T-helper 1 cell (primary cell): Measurements from ENCODE around the gene HOXB4.

Experiments used
- DNase-seq, 5 donors: peaks; one replicate each; pipeline ENCODE4 v3.0.0-alpha.2; 2012 to 2020
- total RNA-seq, 4 donors: gene quantifications; one replicate each; lab custom pipeline; 2026; lab: John Stamatoyannopoulos, UW

The HOXB4 gene
- 1.9 to 4.6 (median 3.3) reads per million in 4 donors for total RNA-seq

GRCh38 chr17:48577946-48578615, at the start of gene HOXB4:
TSS of gene HOXB4 (minus strand) at chr17:48578350. CDS start at chr17:48578319, 31 bp downstream.
- DNase-seq: peak; percentile 48 to 65 (median 63)

- DNase-seq: no peak
Measured at GRCh38 chr17:48627118-48627597, 49.0 kb upstream of the HOXB4 start.

DNA sequence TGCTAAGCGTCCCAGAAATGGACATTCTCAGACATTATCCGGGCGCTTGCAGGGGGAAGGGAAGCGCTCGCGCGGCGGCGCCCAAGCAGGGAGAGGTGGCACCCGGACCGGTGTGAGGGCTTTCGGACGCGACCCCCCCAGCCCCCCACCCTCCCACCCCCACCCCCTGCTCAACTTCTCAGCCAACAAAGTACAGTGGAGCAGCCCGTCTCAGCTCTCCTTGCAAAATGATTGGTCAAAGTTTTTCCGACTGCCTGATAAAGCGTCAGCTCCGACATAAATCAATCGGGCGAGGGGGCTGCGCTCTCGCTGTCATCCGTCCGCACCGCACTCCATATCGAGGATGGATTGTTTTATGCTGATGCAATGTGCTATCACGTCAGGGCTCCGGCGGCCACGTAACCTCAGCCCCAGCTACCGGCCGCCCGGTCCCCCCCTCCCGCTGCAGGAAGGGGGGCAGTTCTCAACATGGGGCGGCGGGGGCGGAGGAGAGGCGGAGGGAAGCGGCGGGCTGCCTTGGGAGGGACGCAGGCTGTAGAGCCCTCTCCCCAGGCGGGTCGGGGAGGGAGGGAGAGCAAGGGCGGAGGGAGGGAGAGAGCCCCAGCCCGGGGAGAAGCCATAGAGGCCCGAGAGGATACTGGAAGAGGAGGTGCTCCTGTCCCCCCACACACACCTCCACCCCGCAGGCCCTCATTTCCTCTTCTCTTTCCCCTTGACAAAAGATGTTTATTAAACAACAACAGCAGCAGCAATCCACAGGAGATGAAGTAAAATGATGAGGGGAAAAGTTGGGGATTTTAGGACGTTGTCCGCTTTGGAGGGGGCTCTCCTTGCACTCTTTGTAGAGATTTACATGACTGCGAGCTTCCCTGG, 48.3 kb upstream of the HOXB4 start, which contains the start of gene HOXB9:
Gene HOXB9, minus strand, starts transcription at position 114 of the 873 bp plus-strand sequence. Its CDS starts 89 bp downstream, at position 25.
- DNase-seq: peak in 2 of 5 donors; percentile 31 to 38

GRCh38 chr17:48625495-48626244, 47.5 kb upstream of the HOXB4 start:
- DNase-seq: peak in 2 of 5 donors; percentile 21 to 32

- peak in 1 of 5 donors; percentile 28 for DNase-seq
Measured at GRCh38 chr17:48624544-48625494, 46.7 kb upstream of the HOXB4 start.

- DNase-seq: no peak
Measured at GRCh38 chr17:48624118-48624517, 46.0 kb upstream of the HOXB4 start.

- no peak for DNase-seq
Measured at GRCh38 chr17:48623583-48623982, 45.4 kb upstream of the HOXB4 start.

GRCh38 chr17:48622857-48623256, 44.7 kb upstream of the HOXB4 start:
- DNase-seq: no peak

DNA sequence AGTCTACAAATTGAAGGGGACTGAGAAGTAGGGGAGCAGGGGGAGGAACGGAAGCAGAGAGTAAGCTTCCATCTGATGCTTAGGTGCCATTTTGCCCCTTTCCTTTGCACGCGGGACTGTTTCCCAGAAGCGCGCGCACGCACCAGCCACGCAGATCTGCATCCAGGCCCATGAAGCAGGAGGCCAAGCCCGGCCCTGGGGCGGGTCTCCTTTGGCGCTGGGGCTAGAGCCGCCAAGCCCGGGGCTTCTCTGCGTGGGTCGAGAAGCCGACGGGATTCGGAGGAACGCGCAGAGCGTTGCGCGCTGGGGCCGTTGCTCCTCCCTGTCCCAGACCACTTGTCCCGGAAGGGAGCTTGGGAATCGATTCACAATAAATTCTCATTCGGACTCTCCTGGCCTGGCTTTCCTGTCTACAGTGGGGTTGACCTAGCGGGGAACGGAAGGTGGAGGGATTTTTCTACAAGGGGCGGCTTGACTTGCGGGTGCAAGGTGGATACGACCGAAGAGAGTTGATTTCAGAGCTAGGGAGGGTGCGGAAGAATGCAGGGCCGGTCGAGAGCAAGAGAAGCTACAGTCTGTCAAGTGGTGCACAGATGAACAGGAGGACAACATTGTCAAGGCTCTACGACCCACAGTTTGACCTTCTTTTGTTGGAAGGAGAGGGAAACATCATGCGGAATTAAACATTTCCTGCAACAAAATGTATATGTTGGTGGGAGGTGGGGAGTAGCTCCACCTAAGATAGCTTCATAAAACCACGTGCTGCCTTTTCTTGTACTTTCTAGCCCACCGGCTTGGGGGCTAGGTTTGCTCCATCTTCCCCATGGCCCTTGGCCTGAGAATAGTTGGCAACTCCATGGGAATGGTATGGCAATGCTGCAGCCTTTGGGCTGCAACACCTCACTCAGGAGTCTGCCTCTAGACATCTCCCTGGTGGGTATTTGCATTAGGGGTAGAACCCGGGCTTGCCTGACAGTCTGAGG, 43.6 kb upstream of the HOXB4 start:
- DNase-seq: no peak

GRCh38 chr17:48620461-48621139, 42.5 kb upstream of the HOXB4 start:
- no peak for DNase-seq

GRCh38 chr17:48619826-48620449, 41.8 kb upstream of the HOXB4 start:
- DNase-seq: no peak

DNA sequence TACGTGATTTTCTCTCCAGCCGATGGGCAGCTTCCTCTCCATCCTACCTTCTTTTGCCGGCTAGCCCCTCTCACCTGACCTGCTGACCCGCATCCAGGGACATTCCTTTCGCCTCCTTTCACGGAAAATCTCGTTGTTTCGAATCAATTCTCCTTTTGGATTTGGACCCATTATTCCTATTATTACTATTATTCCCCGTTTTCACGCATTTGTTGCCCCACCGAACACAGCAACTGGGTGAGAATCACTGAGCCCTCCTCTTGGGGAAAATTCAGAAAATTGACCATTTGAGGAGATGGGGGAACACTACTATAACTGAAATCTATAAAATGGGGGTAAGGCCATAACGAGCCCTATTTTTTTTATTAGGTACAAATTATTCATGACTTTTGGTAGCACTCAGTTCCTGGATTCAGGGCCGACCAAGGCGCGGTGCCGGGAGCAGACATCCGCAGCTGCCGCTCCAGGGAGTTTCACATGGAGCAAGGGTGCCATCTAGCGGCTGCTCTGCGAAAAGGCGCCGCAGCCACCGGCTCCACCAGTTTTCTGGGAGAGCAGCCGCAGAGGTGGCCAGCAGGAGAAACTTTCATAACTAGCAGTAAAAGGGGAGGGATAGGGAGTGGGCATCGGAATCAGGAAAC, 40.2 kb upstream of the HOXB4 start:
- peak; percentile 62 to 82 (median 73) for DNase-seq

DNA sequence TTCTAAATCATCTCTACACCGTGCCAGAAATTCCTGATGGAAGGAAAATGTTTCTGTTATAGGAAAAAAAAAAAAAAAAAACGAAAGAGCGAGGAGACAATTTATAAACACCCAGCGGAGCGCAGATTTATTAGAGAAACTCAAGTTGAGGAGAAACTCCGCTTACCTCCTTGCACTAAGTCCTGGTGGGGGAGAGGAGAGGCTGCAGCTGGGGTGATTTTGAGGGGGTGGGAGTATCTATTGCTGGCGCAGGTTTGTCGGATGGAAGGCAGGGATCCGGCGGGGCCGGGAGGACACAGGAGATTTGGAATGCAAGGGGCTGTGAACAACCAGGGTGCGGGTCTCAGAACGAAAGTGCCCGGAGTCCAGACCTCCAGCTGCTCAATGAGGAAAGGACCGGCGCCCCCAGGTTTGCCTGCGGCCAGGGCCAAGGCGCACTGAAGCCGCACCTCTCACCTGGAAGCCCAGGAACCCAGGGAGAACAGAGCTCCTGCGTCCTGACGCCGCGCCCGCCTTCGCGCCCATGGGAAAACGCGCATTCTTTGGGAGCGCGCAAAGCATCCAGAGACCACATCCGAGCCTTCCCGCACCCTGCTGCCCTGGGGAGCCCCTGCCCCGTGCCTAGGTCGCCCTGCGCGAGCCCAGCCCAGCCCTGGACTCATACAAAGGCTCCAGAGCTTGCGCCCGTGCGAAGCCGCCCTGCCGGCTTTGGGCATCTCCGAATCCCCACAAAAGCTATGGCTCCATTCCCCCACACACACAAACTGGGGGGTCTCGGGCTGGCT, 39.5 kb upstream of the HOXB4 start:
- no peak for DNase-seq

DNA sequence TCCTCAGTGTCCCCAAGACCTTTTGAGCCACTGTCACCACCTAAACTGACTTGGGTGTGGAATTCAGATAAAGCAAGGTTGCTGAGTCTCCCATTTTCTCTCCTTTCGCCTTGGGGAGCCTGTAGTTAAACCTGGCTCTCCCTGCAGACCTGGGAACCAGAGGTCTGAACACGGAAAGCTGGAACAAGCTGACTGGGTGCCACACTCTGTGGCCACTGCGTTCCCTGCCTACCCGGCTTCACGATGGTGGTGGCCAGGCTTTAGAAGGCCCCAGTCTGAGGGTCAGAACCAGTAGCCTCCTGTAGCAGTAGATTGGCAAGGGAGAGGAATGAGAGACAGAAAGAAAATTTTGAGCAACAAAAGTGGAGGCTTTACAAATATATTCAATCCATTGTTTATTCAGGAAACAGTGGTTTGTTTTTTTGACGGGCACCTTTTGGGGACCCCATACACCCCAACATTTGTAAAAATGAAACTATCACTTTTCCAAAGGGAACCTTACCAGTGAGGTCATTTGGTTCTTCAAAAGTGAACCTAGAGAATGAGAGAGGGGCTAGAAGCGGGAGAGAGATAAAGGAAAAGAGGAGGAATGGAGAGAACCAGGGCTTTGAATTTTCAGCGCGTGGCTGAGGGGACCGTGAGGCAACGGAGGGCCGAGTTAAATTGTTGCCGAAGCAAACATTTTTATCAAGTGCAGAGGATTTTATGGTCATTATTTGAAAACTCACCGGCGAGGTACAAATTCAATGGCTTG, 38.7 kb upstream of the HOXB4 start:
- DNase-seq: no peak

- DNase-seq: no peak
Measured at GRCh38 chr17:48615963-48616716, 38.0 kb upstream of the HOXB4 start.
